GM21526 (cell line): Measurements from ENCODE around the gene SYNGR2.
"Not testable (repeated sequence)": the region's sequence is repeated elsewhere in the genome, so short reads cannot be mapped to it uniquely, and the experiment has no call there.

ENCODE experiments used
- ATAC-seq: cut with Tn5 transposase; IDR thresholded peaks from one replicate; pipeline ENCODE4 v1.9.1; 2021; ENCODE audit warnings: moderate library complexity; ENCODE audit not compliant: unreplicated experiment, low FRiP score

SYNGR2 gene

DNA sequence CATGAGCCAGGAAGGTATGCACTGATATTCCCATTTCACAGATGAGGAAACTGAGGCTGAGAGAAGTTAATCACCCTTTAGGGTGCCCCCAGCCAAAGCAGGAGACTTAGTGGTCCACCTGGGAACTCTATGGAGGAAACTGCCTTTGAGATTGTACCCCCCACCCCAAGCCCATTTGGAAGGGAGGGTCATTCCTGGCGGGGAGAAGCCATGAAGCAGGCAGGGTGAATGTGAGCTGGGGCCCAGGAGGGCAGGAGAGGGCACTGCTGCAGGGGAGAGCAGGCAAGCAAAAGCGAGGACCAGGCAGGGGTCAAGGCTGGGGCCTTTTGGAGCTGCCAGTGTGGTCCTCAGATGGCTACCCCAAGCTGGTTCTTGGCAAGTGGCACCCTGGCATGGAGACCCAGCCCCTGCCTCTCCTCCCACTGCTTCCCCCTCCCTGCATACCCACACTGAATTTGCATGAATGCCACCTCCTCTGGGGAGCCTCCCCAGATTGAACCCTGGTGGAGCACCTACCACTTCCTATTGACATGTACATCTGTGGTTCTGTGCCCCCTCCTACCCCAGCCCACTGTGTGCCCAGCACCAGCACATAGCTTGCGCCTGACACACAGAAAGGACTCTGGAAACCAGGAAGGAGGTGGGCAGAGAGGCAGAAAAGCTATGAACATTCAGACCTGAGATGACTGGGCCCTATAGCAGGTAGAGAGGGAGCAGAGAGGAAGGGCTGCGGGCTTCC is 38.9 kb upstream of the SYNGR2 start:
- no peak for ATAC-seq

DNA sequence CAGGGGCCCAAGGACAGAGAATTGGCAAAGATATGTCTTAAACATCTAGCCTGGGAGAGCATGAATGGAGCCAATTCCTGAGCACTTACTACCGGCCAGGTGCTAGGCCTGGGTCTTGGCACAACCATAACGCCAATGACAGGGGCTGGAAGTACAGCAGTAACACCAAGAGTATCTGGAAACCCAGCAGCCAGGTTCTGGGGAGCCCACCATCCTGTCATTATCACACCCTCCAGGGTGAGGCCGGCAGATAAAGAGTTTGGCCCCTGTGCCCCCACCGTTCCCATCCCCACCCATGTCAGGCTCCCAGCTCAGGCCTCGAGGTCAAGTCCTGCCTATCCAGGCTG is 38.3 kb upstream of the SYNGR2 start:
- no peak for ATAC-seq

DNA sequence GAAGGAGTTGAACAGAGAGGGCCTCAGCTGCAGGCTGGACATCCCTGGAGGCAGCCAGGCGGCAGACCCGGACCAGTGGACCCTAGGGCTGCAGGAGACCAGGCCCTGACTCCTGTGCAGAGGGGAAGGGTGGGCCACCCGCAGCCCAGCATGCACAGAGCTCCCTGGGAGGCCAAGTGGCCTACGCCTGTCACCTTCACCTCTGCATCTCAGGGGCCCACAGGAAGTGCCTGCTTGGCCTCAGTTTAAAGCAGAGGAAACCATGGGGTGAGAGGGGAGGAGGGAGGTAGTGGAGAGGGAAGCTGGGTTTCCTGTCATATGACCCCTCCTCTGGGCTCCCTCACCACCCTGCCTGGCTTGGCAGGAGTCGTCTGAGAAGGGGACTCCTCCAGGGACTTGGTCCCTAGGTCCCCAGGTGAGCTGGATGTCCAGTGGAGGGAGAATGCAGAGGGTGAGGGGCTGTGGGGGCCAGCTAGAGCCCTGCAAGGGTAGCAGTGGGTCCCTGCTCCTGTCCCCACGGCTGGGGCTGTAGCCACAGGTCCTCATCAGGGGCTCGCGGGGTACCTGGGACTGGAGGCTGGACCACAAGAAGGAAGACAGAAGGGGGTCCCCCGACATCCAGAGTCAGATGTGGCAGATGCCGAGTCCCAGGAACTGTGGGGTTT is 37.8 kb upstream of the SYNGR2 start, which contains the start of gene TMC8:
Gene TMC8, plus strand, starts transcription at position 335 of the 665 bp plus-strand sequence. CDS start 818 bp downstream, outside the sequence.
- ATAC-seq: no peak

GRCh38 chr17:78131172-78132083 is 37.0 kb upstream of the SYNGR2 start:
- no peak for ATAC-seq

DNA sequence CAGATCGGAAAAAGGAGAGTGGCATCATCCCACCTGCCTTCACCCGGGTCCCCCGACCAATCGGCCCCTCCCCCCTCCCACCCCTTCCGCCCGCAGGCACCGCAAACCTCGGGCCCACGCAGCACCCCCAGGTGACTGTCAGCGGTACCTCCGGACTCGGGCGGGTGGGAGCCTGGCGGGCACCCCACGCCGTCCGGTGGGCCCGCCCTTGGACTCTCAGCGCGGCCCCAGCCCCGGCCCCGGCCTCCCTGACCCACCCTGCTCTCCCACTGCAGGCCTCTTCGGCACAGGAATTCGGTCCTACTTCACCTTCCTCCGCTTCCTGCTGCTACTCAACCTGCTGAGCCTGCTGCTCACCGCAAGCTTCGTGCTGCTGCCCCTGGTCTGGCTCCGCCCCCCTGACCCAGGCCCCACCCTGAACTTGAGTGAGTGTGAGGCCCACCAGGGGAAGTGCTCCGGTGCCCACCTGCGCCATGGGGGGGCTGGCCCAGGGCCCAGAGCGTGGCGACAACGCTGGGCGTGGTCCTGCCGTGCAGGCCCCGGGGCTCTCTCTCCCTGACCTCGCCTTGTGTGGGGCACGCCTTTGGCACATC is 36.2 kb upstream of the SYNGR2 start:
- no peak for ATAC-seq

DNA sequence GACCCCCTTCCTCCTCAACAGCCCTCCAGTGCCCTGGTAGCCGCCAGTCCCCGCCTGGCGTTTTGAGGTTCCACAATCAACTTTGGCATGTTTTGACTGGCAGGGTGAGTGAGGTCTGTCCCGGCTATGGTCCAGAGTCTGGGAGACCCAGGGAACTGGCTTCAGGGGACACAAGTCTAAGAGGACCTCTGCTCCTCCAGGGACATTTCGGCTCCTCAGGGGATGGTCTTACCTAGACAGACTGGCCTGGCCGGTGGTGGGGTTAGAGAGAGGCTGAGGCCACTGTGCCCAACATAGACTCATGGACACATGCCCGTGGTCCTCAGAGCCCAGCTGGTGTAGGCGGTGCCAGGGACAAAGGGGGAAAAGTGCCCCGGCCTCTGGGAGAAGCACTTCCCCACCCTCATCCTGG is 35.6 kb upstream of the SYNGR2 start:
- no peak for ATAC-seq

DNA sequence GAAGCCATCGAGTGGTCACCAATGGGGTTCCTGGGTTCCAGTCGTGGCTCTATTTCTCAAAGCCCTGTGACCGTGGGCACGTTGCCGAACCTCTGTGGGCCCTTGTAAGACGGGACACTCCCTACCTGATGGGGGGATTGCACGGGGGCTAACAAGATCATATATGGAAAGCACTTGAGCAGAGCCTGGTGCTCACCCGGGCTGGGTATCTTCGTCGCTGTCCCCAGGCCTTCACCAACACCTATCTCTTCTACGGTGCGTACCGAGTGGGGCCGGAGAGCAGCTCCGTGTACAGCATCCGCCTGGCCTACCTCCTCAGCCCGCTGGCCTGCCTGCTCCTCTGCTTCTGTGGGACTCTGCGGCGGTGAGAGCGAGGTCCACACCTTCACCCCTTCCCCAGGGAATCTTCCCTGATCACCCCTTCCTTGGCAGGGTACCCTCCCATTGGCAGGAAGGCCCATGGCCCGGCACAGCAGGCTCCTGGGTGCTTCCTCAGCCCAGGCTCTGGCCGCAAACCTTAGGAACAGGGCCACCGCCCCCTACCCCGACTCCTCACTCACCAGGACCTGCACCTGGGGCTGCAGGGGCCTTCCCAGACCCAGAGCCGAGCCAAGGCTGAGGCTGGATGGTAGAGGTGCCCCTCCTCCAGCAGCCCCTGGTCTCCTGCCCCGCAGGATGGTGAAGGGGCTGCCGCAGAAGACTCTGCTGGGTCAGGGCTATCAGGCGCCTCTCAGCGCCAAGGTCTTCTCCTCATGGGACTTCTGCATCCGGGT is 35.0 kb upstream of the SYNGR2 start:
- no peak for ATAC-seq

DNA sequence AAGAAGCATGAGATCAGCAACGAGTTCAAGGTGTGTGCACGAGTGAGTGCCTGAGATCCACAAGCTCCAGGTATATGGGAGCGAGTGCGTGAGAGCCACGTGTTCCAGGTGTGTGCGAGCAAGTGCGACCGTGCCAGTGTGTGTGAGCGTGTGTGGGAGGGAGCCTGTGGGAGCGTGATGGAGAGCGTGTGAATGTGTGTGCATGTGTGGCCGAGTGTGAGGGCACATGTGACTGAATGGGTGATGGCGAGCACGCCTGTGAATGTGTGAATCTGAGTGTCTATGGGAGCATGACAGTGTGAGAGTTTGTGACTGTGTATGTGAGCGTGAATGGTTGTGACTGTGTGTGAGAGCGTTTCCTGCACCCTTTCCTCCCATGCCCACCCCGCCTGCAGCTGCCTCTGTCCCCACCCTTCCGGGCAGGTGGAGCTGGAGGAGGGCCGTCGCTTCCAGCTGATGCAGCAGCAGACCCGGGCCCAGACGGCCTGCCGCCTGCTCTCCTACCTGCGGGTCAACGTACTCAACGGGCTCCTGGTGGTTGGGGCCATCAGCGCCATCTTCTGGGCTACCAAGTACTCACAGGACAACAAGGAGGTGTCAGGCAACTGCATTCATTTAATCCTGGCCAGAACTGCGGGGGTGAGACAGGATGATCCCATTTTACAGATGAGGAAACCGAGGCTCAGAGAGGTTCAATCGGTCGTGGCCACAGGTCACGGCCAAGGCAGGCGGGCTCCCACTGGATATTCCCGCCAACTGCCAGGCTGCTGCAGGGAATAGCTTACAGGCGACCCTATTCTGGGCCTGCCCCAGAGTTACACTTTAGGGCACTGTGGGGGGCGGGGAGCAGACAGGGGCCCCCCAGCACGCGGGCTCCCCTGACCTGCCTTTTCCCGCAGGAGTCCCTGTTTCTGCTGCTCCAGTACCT is 34.1 kb upstream of the SYNGR2 start:
- no peak for ATAC-seq

DNA sequence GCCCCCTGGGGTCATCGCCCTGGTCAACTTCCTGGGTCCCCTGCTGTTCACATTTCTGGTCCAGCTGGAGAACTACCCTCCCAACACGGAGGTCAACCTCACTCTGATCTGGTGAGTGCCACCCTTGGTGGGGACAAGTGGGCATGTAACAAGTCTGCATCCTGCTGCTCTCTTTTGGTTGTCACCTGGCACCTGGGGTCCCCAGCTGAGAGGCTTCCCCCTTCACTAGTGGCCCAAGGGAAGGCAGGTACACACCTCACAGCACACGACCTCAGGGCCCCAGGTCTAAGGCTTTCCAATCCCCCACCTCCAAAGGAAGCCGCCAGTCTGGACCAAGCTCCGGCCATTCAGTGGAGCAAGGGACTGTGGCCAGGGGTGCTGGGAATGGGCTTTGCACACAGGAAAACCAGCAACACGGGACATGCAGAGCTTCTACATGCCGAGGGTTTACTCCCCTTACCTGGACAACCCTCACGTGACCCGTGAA is 33.4 kb upstream of the SYNGR2 start:
- ATAC-seq: no peak

DNA sequence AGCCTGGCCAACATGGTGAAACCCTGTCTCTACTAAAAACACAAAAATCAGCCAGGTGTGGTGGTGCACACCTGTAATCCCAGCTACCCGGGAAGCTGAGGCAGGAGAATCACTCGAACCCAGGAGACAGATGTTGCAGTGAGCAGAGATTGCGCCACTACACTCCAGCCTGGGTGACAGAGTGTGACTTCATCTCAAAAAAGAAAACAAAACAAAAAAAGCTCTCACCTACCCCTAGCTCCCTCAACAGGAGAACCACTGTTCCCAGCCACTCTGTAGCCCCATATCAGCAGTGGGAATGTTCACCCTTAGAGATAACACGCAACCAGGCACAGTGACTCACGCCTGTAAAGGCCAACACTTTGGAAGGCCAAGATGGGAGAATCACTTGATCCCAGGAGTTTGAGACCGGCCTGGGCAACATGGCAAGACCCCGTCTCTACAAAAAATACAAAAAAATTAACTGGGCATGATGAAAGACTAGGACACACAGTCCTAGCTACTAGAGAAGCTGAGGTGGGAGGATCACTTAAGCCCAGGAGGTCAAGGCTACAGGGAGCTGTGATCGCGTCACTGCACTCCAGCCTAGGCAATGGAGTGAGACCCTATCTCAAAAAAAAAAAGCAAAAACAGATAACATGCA is 32.4 kb upstream of the SYNGR2 start:
- no peak for ATAC-seq

- no peak for ATAC-seq
Measured at GRCh38 chr17:78137392-78138203, 30.8 kb upstream of the SYNGR2 start.

GRCh38 chr17:78138204-78139060 is 29.9 kb upstream of the SYNGR2 start:
- no peak for ATAC-seq

DNA sequence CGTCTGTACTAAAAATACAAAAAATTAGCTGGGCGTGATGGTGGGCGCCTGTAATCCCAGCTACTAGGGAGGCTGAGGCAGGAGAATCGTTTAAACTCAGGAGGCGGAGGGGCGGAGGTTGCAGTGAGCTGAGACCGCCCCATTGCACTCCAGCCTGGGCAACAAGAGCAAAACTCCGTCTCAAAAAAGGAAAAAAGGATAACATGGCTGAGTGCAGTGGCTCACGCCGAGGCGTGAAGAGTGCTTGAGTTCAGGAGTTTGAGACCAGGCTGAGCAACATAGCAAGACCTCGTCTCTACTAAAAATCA is 28.6 kb upstream of the SYNGR2 start:
- not testable (repeated sequence) for ATAC-seq

DNA sequence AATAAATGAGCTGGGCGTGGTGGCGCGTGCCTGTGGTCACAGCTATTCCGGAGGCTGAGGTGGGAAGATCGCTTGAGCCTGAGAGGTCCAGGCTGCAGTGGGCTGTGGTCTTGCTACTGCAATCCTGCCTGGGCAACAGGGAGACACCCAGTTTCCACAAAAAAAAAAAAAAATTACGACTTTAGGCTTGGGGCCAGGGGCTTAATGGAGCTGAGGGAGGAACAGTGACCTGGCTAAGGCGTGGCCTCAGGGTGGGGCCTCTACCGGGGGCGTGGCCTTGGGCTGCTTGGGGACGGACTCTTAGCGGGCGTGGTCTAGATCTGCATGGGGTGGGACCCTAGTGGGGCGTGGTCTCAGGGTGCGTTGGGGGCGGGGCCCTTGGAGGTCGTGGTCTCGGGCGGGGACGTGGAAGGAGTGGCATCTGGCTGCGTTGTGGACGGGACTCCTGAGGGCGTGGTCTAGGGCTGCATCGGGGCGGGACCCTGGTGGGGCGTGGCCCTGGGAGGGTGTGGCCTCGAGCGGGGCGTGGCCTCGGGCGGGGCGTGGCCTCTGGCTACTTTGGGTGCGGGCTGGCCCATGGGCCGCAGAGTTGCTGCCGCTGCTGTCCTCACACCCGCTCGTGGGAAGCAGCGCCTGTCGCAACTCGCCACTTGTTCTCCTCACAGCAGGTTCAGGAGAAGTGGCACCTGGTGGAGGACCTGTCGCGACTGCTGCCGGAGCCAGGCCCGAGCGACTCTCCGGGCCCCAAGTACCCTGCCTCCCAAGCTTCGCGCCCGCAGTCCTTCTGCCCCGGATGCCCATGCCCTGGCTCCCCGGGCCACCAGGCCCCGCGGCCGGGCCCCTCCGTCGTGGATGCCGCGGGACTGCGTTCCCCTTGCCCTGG is 28.0 kb upstream of the SYNGR2 start:
- peak; percentile 63 for ATAC-seq

DNA sequence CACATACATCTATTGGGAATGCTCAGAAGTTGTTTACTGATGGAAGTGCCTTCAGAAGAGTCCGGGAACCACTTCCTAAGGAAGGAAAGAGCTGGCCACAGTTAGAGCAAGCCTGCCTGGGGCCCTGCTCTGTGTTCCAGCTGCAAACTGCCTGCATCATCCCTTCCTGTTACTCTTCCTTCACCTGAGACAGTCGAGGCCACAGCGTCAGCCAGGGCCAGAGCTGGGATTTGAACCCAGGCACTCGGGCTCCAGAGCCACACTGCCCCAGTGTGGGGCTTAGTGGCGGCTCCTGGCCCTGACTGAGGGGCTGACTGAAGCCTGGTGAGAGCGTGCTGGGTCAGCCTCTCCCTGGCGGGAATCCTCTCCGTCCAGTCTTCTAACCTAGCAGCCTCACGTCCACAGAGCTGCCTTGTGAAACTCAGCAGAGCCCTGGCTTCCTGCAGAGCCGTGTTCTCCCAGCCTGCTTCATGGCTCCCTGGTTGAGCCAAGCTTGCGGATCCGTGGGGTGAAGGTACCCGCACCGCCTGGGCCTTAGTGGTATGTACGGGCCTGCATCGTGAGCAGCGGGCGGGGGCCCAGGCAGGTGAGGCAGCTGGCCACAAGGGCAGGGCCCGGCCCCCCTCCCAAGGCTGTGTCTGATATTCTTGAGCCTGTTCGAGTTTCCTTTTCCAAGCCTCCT is 26.8 kb upstream of the SYNGR2 start:
- no peak for ATAC-seq
